ENCODE data around the gene CCDC170.

Gene CCDC170

DNA sequence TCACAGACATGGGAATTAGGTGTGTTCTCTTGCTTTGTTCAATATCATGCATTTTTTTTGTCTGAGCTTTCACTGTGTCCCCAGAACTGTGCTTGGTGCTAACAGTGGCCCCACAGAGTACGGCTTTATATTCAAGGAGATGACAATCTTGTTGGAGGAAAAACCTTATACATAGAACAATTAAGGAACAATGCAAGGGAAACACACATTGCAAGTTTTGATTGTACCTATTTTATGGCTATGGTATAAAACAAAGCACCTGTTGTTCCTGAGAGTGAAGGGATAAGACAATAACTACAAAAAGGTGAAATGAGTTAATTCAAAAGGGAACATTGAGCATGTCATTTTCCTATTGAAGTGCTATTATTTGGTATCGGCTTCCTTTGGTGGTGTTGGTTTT lies 169.7 kb downstream of the CCDC170 start:
- no peak for DNase-seq

DNA sequence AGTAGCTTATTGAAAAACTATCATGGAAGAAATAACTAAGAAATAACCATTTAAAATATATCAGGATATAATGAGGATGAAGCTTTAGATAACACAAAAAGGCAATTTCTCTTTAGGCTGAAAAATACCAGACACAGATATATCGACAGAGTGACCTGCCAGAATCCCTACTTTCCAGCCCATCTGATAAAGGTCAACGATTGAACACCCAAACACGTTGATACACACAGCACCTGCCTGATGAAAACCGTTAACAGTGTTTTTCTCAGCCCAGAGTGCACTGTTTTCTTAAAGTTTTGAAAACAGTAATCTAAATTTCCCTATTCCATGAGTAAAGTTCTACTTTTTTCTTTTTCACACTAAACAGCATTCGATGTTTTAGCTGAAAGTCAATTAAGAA lies 170.6 kb downstream of the CCDC170 start:
- DNase-seq: no peak

DNA sequence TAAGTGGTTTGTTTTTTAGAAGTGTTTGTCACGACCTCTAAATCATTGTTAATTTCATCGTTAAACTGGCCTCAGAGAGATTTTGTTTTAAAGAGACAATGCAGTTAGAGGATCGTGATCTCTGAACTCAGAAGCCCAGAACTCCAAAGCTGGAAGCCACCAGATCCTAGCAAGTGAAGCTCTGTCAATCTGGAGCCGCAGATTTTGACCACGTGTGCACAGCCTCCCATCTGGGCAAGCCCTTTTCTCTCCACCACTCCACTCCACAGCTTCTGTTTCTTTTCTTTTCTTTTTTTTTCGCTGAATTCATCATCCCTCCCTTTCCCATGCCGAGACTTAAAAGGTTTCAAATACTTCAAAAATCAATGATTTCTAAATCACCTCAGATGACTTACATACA lies 171.5 kb downstream of the CCDC170 start:
- no peak for DNase-seq

DNA sequence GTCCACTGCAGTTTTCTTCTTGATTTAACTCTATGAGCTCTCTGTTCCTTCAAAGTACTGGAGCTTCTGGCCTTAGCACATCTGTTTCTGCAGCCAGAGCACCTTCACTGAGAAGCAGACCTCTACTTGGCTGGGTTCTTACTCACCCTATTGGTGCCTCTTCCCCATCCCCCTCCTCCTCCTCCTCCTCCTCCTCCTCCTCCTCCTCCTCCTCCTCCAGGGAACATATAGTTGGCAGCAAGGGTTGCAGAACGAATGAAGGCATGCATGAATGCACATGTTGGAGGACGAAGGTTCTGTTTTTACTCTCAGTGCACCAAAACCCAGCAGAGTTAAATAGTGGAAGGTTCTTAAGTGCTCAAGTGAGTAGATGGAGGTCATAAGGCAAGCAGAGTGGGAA lies 172.7 kb downstream of the CCDC170 start:
- no peak for DNase-seq

DNA sequence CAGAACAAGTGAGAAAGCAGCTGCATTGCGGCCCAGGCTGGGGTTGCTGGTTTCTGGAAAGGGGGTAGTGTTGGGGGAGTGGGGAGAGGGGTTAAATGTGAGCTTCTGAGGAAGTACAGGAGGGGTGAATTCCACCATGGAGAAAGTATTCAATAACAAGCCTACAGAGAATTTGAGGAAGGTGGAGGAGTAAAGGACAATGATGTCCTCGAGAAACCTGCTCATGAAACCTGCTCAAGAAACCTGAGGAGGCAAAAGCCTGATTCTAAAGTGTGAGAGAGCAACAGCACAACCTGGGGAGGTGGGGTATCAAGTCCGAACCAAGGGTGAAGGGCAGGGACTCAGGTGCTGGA lies 175.4 kb downstream of the CCDC170 start:
- no peak for DNase-seq

DNA sequence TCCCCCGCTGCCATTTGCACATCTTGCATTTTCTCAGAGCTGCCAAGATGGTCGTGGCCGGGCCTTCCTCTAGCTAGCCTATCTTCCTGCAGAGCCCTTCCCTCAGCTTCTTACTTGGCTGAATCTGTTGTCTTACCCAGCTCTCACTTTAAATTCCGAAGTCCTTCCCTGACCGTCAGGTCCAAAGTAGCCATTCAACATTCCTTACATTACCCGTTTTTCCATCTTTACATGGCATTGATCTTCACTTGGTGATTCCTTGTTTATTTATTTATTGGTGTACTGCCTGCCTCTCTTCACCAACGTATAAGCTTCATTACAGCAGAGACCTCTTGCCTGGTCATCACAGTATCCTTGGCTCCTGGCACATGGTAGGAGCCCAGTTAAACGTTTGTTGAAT lies 176.3 kb downstream of the CCDC170 start:
- DNase-seq: no peak
